Stomach (tissue), 4 donors: Measurements from ENCODE around the gene CYP4V2.

ENCODE experiments used
- POLR2A ChIP-seq, 4 donors: fragments of 450-650 bp; IDR thresholded peaks; one replicate each; pipeline ENCODE4 v1.6.1; 2016; ENCODE audit warnings: antibody characterized with exemption in 4 of 4, control low read depth in 2 of 4, mild to moderate bottlenecking in 1 of 4, moderate library complexity in 1 of 4
- TF ChIP-seq, protein P1 (sequence below), 7 experiments: fragments of 450-650 bp in 4 of 7; fragments of 200-600 bp in 3 of 7; sonication (generic) in 3 of 7; IDR thresholded peaks; one replicate each; pipeline ENCODE4 v1.5.1; 2016 to 2019; ENCODE audit warnings: antibody characterized with exemption in 7 of 7, control low read depth in 2 of 7, mild to moderate bottlenecking in 1 of 7

DNA sequence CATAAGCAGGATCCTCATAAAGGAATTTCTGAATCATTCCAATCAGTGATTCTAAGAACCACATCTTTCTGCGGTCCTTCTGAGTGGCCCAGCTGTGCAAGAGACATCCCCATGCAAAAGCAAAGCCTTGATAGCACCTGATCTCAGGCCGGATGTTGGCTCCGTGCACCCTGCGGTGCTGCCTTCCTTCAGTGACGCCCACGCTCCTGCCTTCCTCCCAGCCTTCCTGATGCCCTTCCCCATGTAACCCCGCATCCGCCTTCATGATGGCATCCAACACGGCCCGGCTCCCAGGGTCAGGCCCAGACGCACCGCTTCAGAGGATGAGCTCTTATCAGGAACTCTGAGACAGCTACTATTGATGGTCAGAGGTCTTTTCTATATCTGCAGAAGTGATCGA is 20.4 kb upstream of the CYP4V2 start:
- no peak for TF ChIP-seq POLR2A (IDR thresholded peaks at IDR 0.05)
- TF ChIP-seq, protein P1, sequence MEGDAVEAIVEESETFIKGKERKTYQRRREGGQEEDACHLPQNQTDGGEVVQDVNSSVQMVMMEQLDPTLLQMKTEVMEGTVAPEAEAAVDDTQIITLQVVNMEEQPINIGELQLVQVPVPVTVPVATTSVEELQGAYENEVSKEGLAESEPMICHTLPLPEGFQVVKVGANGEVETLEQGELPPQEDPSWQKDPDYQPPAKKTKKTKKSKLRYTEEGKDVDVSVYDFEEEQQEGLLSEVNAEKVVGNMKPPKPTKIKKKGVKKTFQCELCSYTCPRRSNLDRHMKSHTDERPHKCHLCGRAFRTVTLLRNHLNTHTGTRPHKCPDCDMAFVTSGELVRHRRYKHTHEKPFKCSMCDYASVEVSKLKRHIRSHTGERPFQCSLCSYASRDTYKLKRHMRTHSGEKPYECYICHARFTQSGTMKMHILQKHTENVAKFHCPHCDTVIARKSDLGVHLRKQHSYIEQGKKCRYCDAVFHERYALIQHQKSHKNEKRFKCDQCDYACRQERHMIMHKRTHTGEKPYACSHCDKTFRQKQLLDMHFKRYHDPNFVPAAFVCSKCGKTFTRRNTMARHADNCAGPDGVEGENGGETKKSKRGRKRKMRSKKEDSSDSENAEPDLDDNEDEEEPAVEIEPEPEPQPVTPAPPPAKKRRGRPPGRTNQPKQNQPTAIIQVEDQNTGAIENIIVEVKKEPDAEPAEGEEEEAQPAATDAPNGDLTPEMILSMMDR (IDR thresholded peaks at IDR 0.05), result no peak
